Measurements from ENCODE around the gene FMOD.

DNA sequence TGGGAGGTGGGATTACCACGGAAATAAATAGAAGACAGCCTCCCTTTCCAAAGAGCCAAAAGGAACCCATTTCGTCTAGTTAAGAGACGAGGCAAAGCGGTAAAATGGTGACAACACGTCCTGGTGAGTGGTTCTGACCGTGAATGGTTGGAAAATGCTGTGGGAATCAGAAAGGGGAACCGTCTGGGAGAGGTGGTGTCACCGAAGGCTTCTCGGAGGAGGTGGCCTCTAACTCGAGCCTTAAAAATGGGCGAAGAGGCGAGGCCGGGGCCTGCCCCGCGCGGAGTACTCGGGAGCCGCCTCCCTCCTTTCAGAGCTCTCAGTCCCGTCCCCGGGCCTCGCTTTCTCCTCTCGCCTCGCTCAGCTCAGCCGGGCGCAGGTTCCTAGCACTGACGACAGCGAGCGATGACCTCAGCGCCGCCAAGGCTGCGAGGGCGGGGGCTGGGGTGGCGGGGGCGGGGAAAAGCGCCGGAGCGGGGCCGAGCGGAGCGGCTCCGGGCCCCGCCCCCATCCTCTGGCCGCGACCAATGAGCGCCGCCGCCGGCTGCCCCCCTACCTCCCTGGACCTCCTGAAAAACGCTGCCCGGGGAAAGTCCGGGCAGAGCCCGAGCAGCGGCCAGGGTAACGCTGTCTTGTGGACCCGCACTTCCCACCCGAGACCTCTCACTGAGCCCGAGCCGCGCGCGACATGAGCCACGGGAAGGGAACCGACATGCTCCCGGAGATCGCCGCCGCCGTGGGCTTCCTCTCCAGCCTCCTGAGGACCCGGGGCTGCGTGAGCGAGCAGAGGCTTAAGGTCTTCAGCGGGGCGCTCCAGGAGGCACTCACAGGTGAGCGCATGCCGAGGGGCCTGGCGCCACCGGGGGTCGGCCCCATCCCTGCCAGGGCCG is 45.8 kb downstream of the FMOD start, which contains the start of gene BTG2:
- TF ChIP-seq, protein P1, sequence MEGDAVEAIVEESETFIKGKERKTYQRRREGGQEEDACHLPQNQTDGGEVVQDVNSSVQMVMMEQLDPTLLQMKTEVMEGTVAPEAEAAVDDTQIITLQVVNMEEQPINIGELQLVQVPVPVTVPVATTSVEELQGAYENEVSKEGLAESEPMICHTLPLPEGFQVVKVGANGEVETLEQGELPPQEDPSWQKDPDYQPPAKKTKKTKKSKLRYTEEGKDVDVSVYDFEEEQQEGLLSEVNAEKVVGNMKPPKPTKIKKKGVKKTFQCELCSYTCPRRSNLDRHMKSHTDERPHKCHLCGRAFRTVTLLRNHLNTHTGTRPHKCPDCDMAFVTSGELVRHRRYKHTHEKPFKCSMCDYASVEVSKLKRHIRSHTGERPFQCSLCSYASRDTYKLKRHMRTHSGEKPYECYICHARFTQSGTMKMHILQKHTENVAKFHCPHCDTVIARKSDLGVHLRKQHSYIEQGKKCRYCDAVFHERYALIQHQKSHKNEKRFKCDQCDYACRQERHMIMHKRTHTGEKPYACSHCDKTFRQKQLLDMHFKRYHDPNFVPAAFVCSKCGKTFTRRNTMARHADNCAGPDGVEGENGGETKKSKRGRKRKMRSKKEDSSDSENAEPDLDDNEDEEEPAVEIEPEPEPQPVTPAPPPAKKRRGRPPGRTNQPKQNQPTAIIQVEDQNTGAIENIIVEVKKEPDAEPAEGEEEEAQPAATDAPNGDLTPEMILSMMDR (conservative IDR thresholded peaks at IDR 0.05): no peak
- TF ChIP-seq ZFX (IDR thresholded peaks at IDR 0.05): no peak
